Gastroesophageal sphincter (tissue), 4 donors: Measurements from ENCODE around the gene CCDC40. TPM values are rescaled to one million over a fixed set of nuclear protein-coding genes. Genes with fewer than 3 reads are reported as not detected.

Experiments used
- ATAC-seq: fragments of 150-250 bp; one replicate; pipeline ENCODE4 v1.9.1; 2016; ENCODE audit warnings: mild to moderate bottlenecking, moderate library complexity
- H3K27ac ChIP-seq, 4 donors: fragments of 200-600 bp; sonication (generic) in 3 of 4; 1 replicate in 3 of 4; 2 replicates in 1 of 4; pipeline ENCODE4 v1.5.1; 2016 to 2019
- H3K27me3 ChIP-seq: fragments of 200-600 bp; sonication (generic); one replicate; pipeline ENCODE4 v1.5.1; 2019
- H3K36me3 ChIP-seq, 2 donors: fragments of 200-600 bp; sonication (generic); one replicate each; pipeline ENCODE4 v1.5.1; 2019; ENCODE audit warnings: control low read depth in 1 of 2
- H3K4me1 ChIP-seq, 3 donors: fragments of 200-600 bp; sonication (generic); 1 replicate in 2 of 3; 2 replicates in 1 of 3; pipeline ENCODE4 v1.5.1; 2016 to 2019; ENCODE audit warnings: control low read depth in 2 of 3
- H3K4me3 ChIP-seq, 2 donors: fragments of 200-600 bp; sonication (generic); one replicate each; pipeline ENCODE4 v1.5.1; 2019; ENCODE audit warnings: mild to moderate bottlenecking in 1 of 2, moderate library complexity in 1 of 2
- H3K9me3 ChIP-seq, 3 donors: fragments of 200-600 bp; sonication (generic); one replicate each; pipeline ENCODE4 v1.5.1; 2017 to 2019; ENCODE audit warnings: control low read depth in 2 of 3
- CTCF ChIP-seq, 4 experiments: fragments of 200-600 bp in 2 of 4; fragments of 450-650 bp in 2 of 4; sonication (generic) in 1 of 4; IDR thresholded peaks; one replicate each; pipeline ENCODE4 v1.5.1; 2017 to 2019; ENCODE audit warnings: antibody characterized with exemption in 4 of 4, mild to moderate bottlenecking in 2 of 4, moderate library complexity in 2 of 4
- EP300 ChIP-seq: sonication (generic); formaldehyde crosslinking; IDR thresholded peaks from one replicate; pipeline ENCODE4 v1.6.1; 2017; ENCODE audit warnings: antibody characterized with exemption, mild to moderate bottlenecking
- POLR2A ChIP-seq, 2 donors: fragments of 450-650 bp; IDR thresholded peaks; one replicate each; pipeline ENCODE4 v1.6.1; 2017; ENCODE audit warnings: antibody characterized with exemption in 2 of 2, mild to moderate bottlenecking in 2 of 2, moderate library complexity in 1 of 2
- POLR2AphosphoS5 ChIP-seq: sonication (generic); formaldehyde crosslinking; IDR thresholded peaks from one replicate; pipeline ENCODE4 v1.6.1; 2017; ENCODE audit warnings: antibody characterized with exemption
- whole genome bisulfite sequencing, 2 donors: methylation state at CpG; one replicate each; pipeline ENCODE4 v1.1.5; 2018; ENCODE audit warnings: low coverage in 1 of 2; 5-methylcytosine and 5-hydroxymethylcytosine counted together
- total RNA-seq, 4 donors: library from RNA; depleted of rRNA; stranded (reverse); fragments of >200 nt; gene quantifications; one replicate each; pipeline ENCODE4 v1.1.0, GENCODE V29; 2016

The CCDC40 gene
- total RNA-seq, 4 donors from 2014 or later: 4.3 to 17.3 (median 5.5) TPM

- ATAC-seq: no peak
- Histone ChIP-seq H3K27me3 (no peaks in the 10 kb centered on the region), H3K4me3 (no peak overlapping the region), H3K4me1 (peaks cover 0 to 25% (median 11%) of the 10 kb centered on the region in 3 donors), H3K36me3 (no peaks in the 10 kb centered on the region), H3K9me3 (no peaks in the 10 kb centered on the region), H3K27ac (no peak overlapping the region)
- WGBS, 2 donors: 90 to 95% methylated on average over 10 to 13 of the region's 23 CpGs
- TF ChIP-seq POLR2A (IDR thresholded peaks at IDR 0.05) (no peak), POLR2AphosphoS5 (no peak), CTCF (IDR thresholded peaks at IDR 0.05) (no peak), EP300 (no peak)
Measured at GRCh38 chr17:80097844-80098691, 61.6 kb downstream of the CCDC40 start.

GRCh38 chr17:80099291-80100034, 63.0 kb downstream of the CCDC40 start:
- no peaks in the 10 kb centered on the region for H3K27me3 ChIP-seq
- H3K36me3 ChIP-seq: no peaks in the 10 kb centered on the region
- ATAC-seq: no peak
- no peak overlapping the region for H3K27ac ChIP-seq
- TF ChIP-seq POLR2AphosphoS5 (no peak), EP300 (no peak), POLR2A (IDR thresholded peaks at IDR 0.05) (no peak), CTCF (IDR thresholded peaks at IDR 0.05) (no peak)
- no peaks in the 10 kb centered on the region for H3K9me3 ChIP-seq
- WGBS, 2 donors: 92 to 97% methylated on average over 10 to 13 of the region's 27 CpGs
- H3K4me3 ChIP-seq: no peak overlapping the region
- peaks cover 0 to 28% (median 11%) of the 10 kb centered on the region in 3 donors for H3K4me1 ChIP-seq

- Histone ChIP-seq H3K4me1 (peaks cover 0 to 28% (median 11%) of the 10 kb centered on the region in 3 donors), H3K27ac (no peak overlapping the region), H3K27me3 (no peaks in the 10 kb centered on the region), H3K9me3 (no peaks in the 10 kb centered on the region), H3K4me3 (no peak overlapping the region), H3K36me3 (no peaks in the 10 kb centered on the region)
- no peak for ATAC-seq
- TF ChIP-seq POLR2A (IDR thresholded peaks at IDR 0.05) (no peak), POLR2AphosphoS5 (no peak), EP300 (no peak), CTCF (IDR thresholded peaks at IDR 0.05) (no peak)
- WGBS, 2 donors: 76 to 80% methylated on average over 2 to 3 of the region's 4 CpGs
Measured at GRCh38 chr17:80100035-80100323, 63.5 kb downstream of the CCDC40 start.

- Histone ChIP-seq H3K4me1 (peaks cover 0 to 33% (median 11%) of the 10 kb centered on the region in 3 donors), H3K27me3 (no peaks in the 10 kb centered on the region), H3K27ac (peak within 1 kb of the TSS; percentile 94 to 96 (median 96)), H3K4me3 (peak within 1 kb of the TSS; percentile 68 to 90), H3K9me3 (no peaks in the 10 kb centered on the region), H3K36me3 (peaks cover 0 to 4% of the 10 kb centered on the region in 2 donors)
- WGBS, 2 donors: 0% methylated on average over 2 to 5 of the region's 114 CpGs
- peak; percentile 94 for ATAC-seq
- peak; percentile 76 to 77 for TF ChIP-seq POLR2A (IDR thresholded peaks at IDR 0.05)
- TF ChIP-seq EP300: no peak
- peak in 3 of 4 experiments; percentile 92 to 98 (median 97) for TF ChIP-seq CTCF (IDR thresholded peaks at IDR 0.05)
- TF ChIP-seq POLR2AphosphoS5: peak; percentile 42
Measured at GRCh38 chr17:80101011-80101945, 64.8 kb downstream of the CCDC40 start, which contains the start of gene GAA. Gene GAA, plus strand, starts transcription at chr17:80101581. Its CDS starts 3,006 bp downstream, at chr17:80104587.
